ENCODE results near the gene ANKRD33B.

ANKRD33B gene

DNA sequence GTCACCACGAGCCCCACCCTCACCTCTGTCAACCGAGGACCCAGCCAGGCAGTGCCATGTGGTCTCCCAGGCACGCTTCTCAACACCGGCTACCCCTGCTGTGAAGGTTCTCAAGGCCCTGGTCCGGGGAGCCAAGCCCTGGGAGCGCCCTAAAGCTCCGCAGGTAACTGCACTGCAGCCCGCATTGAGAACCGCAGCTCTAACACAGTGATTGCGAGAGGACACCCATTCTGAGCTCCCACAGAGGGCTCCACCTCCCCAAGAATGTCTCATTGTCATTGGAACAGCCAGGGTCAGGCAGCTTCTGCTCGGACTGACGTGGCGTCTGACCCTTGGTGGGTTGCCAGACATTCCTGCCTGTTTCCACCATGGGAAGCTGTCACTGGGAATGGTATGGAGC, 88.3 kb downstream of the ANKRD33B start:
- Histone ChIP-seq H3K27ac (no peak overlapping the region), H3K4me2 (no peak overlapping the region), H3K36me3 (peaks cover 0 to 100% (median 86%) of the 10 kb centered on the region in 11 experiments; a peak in 18 of 22 replicates), H3K4me3 (no peak overlapping the region), H3K27me3 (no peaks in the 10 kb centered on the region), H3K9me3 (replicated peaks in 1 of 11) (peaks cover 0 to 26% (median 7%) of the 10 kb centered on the region in 11 experiments; a peak in 9 of 22 replicates), H3K9ac (no peak overlapping the region), H3K4me1 (no peaks in the 10 kb centered on the region; a peak in 1 of 20 replicates), H4K20me1 (peaks cover 0 to 74% (median 16%) of the 10 kb centered on the region in 11 experiments; a peak in 11 of 22 replicates)
- TF ChIP-seq Cebpa-rat (IDR thresholded peaks at IDR 0.05): no peak

GRCh38 chr5:10652606-10653005, 88.7 kb downstream of the ANKRD33B start:
- Histone ChIP-seq H3K27me3 (no peaks in the 10 kb centered on the region), H4K20me1 (peaks cover 0 to 70% (median 16%) of the 10 kb centered on the region in 11 experiments; a peak in 11 of 22 replicates), H3K9me3 (replicated peaks in 1 of 11) (peaks cover 0 to 22% (median 4%) of the 10 kb centered on the region in 11 experiments; a peak in 9 of 22 replicates), H3K9ac (no peak overlapping the region), H3K4me3 (no peak overlapping the region), H3K4me2 (no peak overlapping the region), H3K4me1 (no peaks in the 10 kb centered on the region; a peak in 1 of 20 replicates), H3K36me3 (peaks cover 0 to 96% (median 85%) of the 10 kb centered on the region in 11 experiments; a peak in 18 of 22 replicates), H3K27ac (no peak overlapping the region)
- no peak for TF ChIP-seq Cebpa-rat (IDR thresholded peaks at IDR 0.05)

DNA sequence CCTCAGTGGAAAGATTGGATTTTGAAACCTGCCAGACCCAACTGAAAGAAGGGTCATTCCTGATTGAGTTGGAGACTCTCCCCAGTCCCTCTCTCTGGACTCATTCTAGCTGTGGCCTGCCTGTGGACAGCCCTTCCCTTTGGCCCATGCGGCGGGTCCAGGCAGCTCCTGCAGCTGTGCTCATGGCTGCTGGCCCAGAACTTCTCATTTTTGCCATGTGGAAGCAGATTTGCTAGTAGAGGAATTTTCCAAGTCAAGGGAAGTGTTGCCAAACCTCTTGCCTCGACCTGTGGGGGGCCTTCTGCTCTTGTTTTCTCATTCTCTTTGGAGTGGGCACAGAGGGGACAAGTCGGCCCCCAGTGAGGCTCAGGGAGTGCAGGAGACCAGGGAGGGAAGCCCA, 89.2 kb downstream of the ANKRD33B start:
- Histone ChIP-seq H3K27ac (no peak overlapping the region), H3K9me3 (replicated peaks in 1 of 11) (peaks cover 0 to 17% (median 2%) of the 10 kb centered on the region in 11 experiments; a peak in 9 of 22 replicates), H4K20me1 (peaks cover 0 to 65% (median 16%) of the 10 kb centered on the region in 11 experiments; a peak in 11 of 22 replicates), H3K27me3 (no peaks in the 10 kb centered on the region), H3K36me3 (peaks cover 0 to 92% (median 81%) of the 10 kb centered on the region in 11 experiments; a peak in 18 of 22 replicates), H3K4me3 (no peak overlapping the region), H3K4me1 (no peaks in the 10 kb centered on the region; a peak in 1 of 20 replicates), H3K4me2 (no peak overlapping the region), H3K9ac (no peak overlapping the region)
- no peak for TF ChIP-seq Cebpa-rat (IDR thresholded peaks at IDR 0.05)

DNA sequence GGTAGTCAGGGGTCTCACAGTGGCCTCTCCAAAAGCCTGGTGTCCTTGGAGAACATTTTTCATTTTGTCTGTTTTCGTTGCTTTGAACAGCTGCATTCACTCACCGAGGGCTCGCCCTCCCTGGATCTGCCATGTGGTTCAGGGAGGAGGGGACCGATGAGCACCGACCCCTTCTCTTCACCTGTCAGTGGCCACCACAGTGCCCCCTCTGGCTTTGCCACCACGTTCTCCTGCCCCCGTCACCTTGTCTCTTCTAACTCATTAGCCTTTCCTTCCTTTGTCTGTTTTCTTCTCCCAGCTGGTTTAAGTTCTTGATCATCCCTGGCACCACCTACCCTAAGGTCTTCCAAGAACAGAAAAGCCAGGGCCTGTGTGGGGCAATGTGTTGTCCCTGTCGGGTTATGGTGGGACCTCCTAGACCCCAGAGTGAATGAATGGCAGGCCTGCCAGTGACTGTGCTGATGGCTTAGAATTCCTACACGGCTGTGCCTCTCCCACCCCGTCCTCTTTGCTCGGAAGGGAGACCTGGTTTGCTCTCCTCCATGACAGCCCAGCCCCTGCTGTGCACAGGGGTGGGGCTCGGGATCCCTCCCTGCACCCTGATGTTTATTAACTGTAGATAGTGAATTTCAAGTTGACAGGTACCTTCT, 90.0 kb downstream of the ANKRD33B start:
- Histone ChIP-seq H3K9me3 (replicated peaks in 1 of 11) (peaks cover 0 to 13% (median 5%) of the 10 kb centered on the region in 11 experiments; a peak in 9 of 22 replicates), H3K36me3 (peaks cover 0 to 83% (median 72%) of the 10 kb centered on the region in 11 experiments; a peak in 18 of 22 replicates)

GRCh38 chr5:10654566-10654965, 90.7 kb downstream of the ANKRD33B start:
- no peak for TF ChIP-seq Cebpa-rat (IDR thresholded peaks at IDR 0.05)
- Histone ChIP-seq H3K9me3 (replicated peaks in 1 of 11) (peaks cover 0 to 8% (median 2%) of the 10 kb centered on the region in 11 experiments; a peak in 8 of 22 replicates), H3K9ac (no peak overlapping the region), H3K27me3 (no peaks in the 10 kb centered on the region), H3K36me3 (peaks cover 0 to 76% (median 66%) of the 10 kb centered on the region in 11 experiments; a peak in 18 of 22 replicates), H4K20me1 (peaks cover 0 to 56% (median 16%) of the 10 kb centered on the region in 11 experiments; a peak in 11 of 22 replicates), H3K4me3 (no peak overlapping the region), H3K4me2 (no peak overlapping the region), H3K27ac (no peak overlapping the region), H3K4me1 (no peaks in the 10 kb centered on the region; a peak in 1 of 20 replicates)

More for the DNA sequence above, 90.0 kb downstream of the ANKRD33B start:
- Histone ChIP-seq H3K27me3 (no peaks in the 10 kb centered on the region), H4K20me1 (peaks cover 0 to 61% (median 16%) of the 10 kb centered on the region in 11 experiments; a peak in 11 of 22 replicates), H3K4me1 (no peaks in the 10 kb centered on the region; a peak in 1 of 20 replicates), H3K9ac (no peak overlapping the region), H3K4me2 (no peak overlapping the region), H3K4me3 (no peak overlapping the region), H3K27ac (no peak overlapping the region)
- TF ChIP-seq Cebpa-rat (IDR thresholded peaks at IDR 0.05): no peak

GRCh38 chr5:10655161-10655971, 91.5 kb downstream of the ANKRD33B start:
- peaks cover 0 to 52% (median 16%) of the 10 kb centered on the region in 11 experiments; a peak in 11 of 22 replicates for H4K20me1 ChIP-seq
- H3K4me3 ChIP-seq: no peak overlapping the region
- no peak for TF ChIP-seq Cebpa-rat (IDR thresholded peaks at IDR 0.05)
- H3K9me3 ChIP-seq (replicated peaks in 1 of 11): peaks cover 0 to 5% (median 0%) of the 10 kb centered on the region in 11 experiments; a peak in 2 of 22 replicates
- no peak overlapping the region for H3K4me2 ChIP-seq
- no peaks in the 10 kb centered on the region for H3K27me3 ChIP-seq
- H3K27ac ChIP-seq: no peak overlapping the region
- H3K9ac ChIP-seq: no peak overlapping the region
- no peaks in the 10 kb centered on the region; a peak in 1 of 20 replicates for H3K4me1 ChIP-seq
- peaks cover 0 to 68% (median 59%) of the 10 kb centered on the region in 11 experiments; a peak in 17 of 22 replicates for H3K36me3 ChIP-seq

GRCh38 chr5:10655972-10656830, 92.3 kb downstream of the ANKRD33B start:
- Histone ChIP-seq H3K4me2 (no peak overlapping the region), H4K20me1 (peaks cover 0 to 52% (median 16%) of the 10 kb centered on the region in 11 experiments; a peak in 11 of 22 replicates), H3K27ac (no peak overlapping the region), H3K27me3 (no peaks in the 10 kb centered on the region), H3K4me3 (no peak overlapping the region), H3K9me3 (replicated peaks in 1 of 11) (peaks cover 0 to 5% (median 0%) of the 10 kb centered on the region in 11 experiments; a peak in 2 of 22 replicates), H3K4me1 (no peaks in the 10 kb centered on the region; a peak in 1 of 20 replicates), H3K36me3 (peaks cover 0 to 60% (median 55%) of the 10 kb centered on the region in 11 experiments; a peak in 17 of 22 replicates), H3K9ac (no peak overlapping the region)
- TF ChIP-seq Cebpa-rat (IDR thresholded peaks at IDR 0.05): no peak

GRCh38 chr5:10658265-10658664, 94.4 kb downstream of the ANKRD33B start:
- no peak overlapping the region for H3K4me2 ChIP-seq
- no peak overlapping the region for H3K27ac ChIP-seq
- no peak overlapping the region for H3K4me3 ChIP-seq
- H3K36me3 ChIP-seq: peaks cover 0 to 39% (median 34%) of the 10 kb centered on the region in 11 experiments; a peak in 14 of 22 replicates
- H3K9ac ChIP-seq: no peak overlapping the region
- H4K20me1 ChIP-seq: peaks cover 0 to 33% (median 7%) of the 10 kb centered on the region in 11 experiments; a peak in 11 of 22 replicates
- no peaks in the 10 kb centered on the region for H3K27me3 ChIP-seq
- H3K4me1 ChIP-seq: peaks cover 0 to 6% (median 0%) of the 10 kb centered on the region in 10 experiments; a peak in 3 of 20 replicates
- H3K9me3 ChIP-seq (replicated peaks in 1 of 11): peaks cover 0 to 5% (median 0%) of the 10 kb centered on the region in 11 experiments; a peak in 2 of 22 replicates
- no peak for TF ChIP-seq Cebpa-rat (IDR thresholded peaks at IDR 0.05)
